ENCODE measurements around the gene CDH19.
"Not testable (repeated sequence)": the region's sequence is repeated elsewhere in the genome, so short reads cannot be mapped to it uniquely, and the experiment has no call there.

Gene CDH19

DNA sequence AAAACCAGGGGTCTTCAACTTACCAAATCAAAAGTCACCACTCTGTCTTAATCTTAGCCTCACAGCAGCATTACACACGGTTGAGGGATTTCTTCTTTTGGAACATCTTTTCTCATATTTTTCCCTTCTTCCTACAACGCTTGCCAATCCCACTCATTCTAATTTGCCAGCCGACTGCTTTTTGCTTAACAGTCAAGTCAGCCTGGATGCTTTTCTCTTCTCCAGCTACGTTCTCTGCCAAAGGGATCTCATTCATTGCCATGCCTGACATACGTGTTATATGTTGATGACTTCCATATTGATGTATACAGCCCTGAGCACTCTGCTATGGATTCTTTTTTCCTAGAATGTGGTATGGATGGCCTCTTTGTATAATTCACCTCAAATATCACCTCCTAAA lies 37.3 kb downstream of the CDH19 start:
- no peak for DNase-seq (ENCODE audit: low spot score)

DNA sequence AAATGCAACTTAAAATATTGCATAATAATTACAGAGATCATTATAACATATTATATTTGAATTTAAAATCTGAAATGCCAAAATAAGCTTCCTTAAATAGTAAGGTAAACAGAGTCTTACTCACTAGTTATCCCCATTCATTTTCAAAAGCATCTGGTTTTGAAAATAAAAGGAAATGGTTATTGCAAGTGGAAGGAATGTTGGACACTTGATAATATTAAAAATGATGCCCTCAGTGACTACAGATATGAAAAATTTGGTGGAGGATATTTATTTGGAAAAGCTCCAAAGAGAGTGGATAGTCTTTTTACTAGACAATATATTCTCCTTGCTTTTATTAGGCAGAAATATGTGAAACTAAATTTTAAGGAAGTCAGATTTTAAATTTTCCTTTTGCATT lies 39.7 kb downstream of the CDH19 start:
- DNase-seq (ENCODE audit: low spot score) = no peak

DNA sequence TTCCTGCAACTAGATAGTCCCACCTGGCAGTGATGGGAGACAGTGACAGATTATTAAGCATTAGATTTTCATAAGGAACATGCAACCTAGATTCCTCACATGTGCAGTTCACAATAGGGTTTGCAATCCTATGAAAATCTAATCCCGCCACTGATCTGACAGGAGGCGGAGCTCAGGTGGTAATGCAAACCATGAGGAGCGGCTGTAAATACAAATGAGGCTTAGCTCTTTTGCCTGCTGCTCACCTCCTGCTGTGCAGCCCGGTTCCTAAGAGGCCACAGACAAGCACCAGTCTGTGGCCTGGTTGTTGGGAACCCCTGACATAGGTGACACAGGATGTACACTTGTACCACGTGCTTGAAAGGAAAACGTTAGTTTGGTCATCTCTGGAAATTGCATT lies 41.6 kb downstream of the CDH19 start:
- DNase-seq (ENCODE audit: low spot score) = no peak

DNA sequence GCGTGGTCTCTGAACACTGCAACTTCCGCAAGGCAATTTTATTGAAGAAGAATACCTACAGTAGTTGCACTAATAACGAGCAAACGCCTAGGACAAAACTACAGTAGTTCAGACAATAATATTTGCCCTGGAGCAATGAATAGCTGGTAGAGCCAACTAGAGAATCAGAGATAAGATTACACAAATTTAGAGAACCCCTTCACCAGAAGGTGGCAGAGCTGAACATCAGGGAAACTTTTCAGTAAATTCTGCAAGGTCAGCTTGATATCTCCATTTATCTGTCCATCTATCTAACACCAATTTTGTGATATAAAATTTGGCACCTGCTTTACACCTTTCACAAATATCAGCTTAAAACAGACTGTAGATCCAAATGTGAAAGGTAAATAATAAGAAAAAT lies 43.8 kb downstream of the CDH19 start:
- DNase-seq (ENCODE audit: low spot score) = no peak

DNA sequence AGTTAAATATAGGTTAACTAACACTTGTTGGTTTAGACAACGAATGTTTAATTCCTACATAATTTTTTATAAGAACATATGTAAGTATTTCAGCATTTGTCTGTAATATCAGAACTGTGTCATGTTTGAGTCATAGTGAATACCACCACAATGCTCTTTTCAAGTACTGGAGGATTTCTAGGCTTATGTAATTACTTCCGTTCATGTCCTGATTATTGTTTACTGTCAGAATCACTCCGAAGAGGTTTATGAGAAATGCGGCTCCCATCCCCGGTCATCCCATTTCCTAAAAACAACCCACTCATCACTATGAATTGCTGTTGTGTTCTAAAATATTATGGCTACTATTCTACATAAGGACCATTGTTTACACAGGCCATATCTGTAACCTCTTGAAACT lies 45.1 kb downstream of the CDH19 start:
- no peak for DNase-seq (ENCODE audit: low spot score)

DNA sequence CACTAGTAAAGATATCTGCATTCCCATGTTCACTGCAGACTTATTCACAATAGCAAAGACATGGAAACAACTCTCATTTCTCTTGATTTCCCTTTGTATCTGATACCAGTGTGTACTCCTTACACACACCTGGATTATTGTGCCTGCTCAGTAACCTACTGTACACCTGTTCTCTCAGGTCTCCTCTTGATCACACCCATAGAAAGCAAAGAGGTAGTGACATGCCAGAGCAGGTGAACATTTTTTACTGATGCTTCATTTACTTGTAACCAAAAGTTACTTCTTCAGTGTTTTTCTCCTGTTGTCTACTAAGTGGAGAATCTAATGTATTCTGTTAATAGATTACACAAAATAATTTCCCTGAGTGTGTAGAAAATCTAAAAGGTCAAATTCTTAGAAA lies 46.8 kb downstream of the CDH19 start:
- DNase-seq (ENCODE audit: low spot score) = no peak

DNA sequence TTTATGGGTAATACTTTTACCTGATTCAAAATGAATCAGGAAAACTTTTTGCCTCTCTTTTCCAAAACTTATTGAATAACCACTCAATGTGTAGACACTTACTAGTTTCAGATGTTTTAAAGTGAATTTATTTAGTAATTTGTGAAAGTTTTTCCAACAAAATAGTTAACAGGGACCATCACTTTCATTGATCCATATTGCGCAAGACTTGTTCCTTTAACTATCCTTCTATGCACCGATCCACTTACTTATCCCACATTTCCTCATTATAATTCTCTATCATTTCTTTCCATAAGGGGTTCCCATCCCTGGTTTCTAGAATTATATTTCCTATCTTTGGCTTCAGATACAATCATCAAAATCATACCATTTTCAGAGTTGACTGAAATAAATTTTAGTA lies 48.3 kb downstream of the CDH19 start:
- no peak for DNase-seq (ENCODE audit: low spot score)

DNA sequence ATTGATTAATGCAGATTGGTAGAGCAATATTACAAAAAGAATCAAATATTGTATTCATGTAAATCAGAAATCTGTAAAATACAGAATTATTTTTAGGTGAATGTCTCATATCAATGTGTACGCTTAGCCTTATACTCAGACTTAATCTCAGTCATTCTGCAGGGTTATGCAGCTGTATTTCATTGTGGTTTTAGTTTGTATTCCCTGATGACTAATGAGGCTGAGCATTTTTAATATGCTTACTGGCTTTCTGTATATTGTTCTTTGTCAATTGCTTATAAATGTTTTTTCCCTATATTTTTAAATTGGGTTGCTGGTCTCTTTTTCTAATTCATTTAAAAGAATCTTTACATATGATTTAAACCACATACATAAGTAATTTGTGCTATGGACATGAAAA lies 50.1 kb downstream of the CDH19 start:
- no peak for DNase-seq (ENCODE audit: low spot score)

DNA sequence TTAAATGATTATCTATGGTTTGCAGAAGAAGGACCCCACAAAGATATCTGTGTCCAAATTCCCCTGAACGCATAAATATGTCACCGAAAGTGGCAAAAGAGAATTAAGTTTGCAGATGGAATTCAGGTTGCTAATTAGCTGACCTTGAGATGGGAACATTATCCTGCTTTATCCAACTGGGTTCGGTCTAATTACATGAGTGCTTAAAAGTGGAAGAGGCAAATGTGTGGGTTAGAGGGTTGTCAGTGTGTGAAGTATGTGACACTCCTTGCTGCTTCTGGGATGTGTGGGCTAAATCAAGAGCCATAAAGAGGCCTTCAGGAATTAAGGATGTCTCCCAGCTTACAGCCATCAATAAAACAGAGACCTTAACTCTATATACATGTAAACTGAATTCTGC lies 53.5 kb downstream of the CDH19 start:
- no peak for DNase-seq (ENCODE audit: low spot score)

DNA sequence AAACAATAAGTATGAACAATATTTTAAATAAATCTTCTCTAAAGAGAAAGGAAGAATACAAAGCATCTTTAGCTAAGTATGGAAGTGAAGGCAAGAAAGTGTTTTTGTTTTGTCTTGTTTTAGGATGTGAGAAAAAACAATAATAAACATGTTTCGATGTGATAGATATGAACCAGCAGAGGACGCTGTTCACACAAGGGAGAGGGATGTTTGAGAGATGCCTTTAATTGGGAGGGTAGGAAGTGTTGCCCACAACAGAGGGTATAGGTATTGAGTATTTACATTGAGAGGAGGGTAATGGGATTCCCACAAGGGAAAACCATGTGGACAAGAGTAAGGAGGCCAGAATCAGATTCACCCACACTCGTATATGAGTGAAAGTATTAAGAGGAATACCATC lies 55.1 kb downstream of the CDH19 start:
- no peak for DNase-seq (ENCODE audit: low spot score)

DNA sequence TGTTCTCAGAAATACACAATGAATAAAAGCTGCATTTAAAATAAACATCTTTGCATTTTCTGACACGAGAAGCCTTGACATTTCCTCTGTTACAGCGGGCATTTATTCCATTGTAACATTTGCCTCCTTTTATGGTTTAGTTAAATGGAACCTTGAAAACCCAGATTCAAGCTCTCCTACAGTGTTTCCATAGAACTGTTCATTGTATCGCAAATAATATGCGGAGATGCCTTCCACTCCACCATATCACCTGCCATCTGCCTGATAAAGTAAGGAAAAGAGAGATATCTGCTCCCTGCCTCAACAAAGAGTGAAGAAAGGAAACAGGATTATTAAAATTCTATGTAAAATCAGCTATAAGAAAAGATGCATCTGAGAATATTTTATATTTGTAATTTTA lies 69.8 kb downstream of the CDH19 start:
- no peak for DNase-seq (ENCODE audit: low spot score)

DNA sequence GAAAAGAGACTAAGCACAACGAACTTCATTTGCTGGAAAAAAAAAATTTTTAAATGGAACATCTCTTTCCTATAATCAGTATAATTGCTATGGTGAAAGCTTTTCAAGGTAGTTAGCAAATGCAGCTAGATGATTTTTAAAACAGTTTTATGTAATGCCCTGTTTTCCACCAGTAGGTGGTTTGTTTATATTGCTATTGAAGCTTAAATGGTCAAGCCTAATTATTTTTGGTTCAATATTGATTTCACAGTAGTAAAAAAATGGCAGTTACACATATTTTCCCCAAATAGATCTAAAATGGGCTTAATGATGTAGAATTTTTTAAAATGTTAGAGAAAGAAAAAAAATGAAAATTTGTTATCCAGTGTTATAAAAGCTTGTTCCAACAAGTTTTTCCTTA lies 70.2 kb downstream of the CDH19 start:
- no peak for DNase-seq (ENCODE audit: low spot score)

DNA sequence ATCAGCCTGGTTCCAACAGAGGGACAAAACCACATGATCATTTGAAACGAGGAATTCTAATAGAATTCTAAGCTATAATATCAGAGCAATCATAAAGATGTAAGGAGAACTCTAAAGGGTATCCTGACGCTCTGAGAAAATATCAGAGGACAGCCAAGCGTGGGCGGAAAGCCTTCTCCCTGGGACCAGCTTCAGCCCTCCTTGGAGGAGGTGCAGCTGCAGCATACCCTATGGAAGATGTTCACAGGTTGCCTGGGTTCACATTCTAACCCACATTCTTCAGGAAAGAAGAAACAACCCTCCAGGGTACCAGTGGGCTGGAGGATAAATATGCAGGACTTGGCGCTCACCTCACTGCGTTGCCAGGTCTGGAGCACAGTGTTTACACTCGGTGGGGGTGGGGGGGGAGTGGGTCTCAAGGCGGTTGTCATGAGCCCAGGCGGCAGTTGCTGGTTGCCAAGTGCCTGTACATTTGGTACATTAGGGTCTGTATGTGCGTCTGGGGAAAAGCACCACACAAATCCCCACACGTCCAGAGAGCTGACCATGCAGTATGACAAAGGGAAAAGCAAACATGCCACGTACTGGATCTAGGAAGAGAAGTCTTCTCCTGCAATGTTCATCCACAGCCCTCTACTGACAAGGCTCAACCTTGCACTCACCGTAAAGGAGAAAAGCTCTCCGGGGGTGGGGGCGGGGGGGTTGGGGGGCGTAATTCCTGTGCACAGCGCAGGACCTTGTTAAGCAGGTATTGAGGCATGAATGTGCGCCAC lies 80.5 kb downstream of the CDH19 start:
- no peak for DNase-seq (ENCODE audit: low spot score)

DNA sequence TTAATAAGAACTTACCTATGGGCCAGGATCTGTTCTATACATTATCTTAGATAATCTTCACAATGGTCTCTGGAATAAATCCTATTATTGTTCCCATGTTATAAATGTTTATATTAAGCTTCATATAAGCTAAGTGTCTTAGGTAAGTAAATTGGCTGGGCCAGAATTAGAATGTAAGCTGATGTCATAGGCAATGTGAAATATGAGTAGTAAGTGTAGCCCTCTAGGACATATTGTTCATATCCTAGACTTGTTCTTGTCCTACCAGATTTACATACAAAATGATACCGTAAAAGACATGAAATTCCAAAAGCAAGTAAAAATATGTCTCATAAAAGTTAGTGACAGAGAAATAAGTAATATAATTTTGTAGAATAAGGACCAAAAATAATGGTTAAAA lies 89.9 kb downstream of the CDH19 start:
- no peak for DNase-seq (ENCODE audit: low spot score)

DNA sequence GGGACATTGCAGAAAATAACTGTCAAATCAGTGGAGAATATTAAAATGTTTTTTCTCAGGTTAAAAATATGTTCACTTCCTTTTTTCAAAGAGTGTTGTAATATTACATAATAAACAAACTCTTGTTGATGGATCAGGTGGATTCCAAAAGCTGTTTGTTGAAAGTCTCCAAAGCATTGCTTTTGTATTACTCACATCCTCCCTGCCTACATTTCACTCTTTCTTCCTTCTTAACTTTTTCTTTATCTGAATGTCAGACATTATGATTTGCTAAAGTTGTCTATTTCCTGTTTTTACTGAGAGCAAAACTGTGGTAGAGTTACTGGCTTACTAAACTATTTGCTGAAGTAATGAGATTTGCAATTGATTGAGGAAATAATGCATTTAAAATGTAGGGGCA lies 92.1 kb downstream of the CDH19 start:
- no peak for DNase-seq (ENCODE audit: low spot score)

DNA sequence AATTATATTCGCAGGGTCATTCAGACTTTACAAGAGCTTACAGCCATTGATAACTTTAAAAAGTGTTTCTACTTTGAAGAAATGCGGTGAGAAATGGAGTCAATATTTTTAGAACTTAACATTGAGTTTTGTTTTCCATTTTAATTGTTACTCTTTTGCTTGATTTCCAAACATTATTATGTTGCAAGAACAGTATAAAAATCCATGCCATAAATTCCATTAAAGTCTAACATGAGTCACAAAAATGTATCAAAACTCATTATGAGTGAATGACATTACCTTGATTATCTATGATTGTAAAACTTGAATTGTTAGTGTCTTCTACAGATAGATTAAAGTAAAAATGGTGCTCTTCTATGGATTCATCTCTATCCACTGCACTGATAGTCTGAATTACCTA lies 92.6 kb downstream of the CDH19 start:
- DNase-seq (ENCODE audit: low spot score) = no peak

DNA sequence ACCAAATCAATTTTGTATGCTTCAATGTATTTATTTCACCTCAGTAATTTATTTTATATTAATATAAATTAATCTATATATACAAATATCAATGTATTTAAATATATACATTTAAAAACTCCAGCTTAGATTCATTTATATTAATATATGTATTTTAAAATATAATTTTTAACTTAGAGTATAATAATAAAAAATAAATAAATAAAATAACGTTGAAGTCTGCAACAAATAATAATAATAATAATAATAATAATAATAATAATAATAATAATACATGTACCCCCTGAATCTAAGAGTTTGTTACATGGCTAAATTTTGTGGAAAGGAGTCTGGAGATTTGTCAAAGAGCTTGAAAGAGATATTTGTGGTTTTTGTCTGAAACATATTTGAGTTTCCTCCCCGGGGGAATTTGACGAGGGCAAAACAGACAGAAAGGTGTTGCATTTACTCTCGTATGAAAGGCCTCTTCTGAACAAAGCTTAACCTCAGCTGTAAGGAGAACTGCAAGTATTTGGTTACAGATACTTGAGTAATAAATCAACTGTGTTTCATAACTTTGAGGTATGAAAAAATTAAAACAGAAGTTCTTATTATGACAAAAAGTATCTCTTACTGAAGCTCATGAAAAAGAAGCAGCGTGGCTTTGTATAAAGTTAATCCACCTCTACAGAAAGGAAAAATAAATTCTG lies 93.4 kb downstream of the CDH19 start:
- no peak for DNase-seq (ENCODE audit: low spot score)

DNA sequence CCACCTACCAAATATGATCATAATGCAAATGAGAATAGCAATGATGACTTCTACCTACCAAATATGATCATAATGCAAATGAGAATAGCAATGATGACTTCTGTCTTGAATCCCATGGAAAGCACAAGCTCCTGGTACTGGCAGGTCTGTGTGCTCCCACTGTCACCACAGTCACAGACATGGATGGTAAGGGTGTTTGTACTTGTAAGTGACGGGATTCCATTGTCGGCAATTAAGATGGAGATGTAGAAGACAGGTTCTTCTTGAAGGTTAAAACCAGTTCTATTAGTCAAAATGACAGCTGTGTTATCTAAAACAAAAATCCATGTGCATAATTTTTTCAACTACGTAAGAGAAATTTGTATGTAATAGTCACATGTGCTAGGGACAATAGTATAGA lies 95.0 kb downstream of the CDH19 start:
- no peak for DNase-seq (ENCODE audit: low spot score)

DNA sequence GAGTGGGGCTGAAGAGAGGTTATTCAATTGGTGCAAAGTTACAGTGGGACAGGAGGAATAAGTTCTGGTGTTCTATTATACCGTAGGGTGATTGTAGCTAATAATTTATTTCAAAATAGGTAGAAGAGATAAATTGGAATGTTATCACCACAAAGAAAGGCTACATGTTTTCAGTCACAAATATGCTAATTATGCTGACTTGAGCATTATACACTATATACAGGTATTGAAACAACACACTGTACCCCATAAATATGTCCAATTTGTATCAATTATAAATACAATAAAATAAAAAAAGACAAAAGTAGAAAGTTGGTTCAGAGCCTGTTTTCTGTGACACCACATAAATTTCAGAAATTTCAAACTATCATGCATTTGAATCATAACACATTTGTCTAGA lies 97.7 kb downstream of the CDH19 start:
- DNase-seq (ENCODE audit: low spot score) = no peak

DNA sequence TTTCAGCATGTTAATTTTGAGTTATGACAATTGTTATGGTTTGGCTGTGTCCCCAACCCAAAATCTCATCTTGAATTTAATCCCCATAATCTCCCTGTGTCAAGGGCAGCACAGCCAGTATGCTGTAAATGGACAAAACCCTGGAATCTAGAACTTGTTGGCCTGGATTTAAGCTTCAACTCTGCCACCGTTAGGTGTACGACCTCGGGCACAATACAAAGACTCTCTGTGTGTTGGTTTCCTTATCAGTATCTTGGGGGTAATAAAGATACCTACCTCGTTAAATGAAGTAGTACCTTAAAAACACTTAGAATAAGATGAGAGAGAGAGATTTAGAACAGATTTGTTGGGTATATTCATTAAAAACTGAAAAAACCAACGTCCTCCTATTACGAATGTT lies 106.5 kb downstream of the CDH19 start:
- DNase-seq (ENCODE audit: low spot score) = no peak

DNA sequence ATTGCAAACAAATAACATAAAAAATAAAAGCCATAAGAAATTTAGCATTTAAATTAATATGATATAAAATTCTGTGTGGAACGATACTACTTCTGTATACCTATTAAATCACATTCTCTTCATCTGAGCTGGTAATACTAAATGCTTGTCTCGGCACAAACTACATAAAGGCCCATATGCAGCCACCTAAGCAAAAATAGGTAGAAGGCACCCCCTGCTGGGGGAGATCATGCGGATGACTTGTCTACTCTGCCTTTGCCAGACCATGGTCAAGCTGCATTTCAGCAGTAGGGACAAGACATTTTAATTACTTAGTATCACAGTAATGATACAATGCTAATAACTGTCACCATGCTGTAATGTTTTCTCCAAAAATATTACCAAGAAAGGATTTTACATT lies 108.0 kb downstream of the CDH19 start:
- peak; percentile 78 for DNase-seq (ENCODE audit: low spot score)

DNA sequence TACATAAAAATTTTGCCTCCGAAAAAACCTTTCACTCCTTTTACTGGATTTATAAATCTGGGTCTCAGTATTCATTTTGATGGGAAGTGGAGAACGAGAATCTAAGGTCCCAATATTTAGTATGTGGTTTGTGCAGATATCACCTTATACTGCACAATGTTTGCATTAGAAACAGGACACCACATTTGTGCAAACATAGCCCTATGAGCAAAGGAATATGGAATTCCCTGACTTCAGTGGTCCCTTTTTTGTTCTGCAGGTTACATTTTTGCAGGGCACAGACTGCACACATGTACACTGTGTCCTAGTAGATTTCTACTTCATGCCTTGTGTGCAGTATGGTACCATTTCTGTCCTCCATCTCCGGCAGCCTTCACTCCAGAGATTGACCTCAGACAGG lies 130.0 kb downstream of the CDH19 start:
- DNase-seq (ENCODE audit: low spot score) = no peak

DNA sequence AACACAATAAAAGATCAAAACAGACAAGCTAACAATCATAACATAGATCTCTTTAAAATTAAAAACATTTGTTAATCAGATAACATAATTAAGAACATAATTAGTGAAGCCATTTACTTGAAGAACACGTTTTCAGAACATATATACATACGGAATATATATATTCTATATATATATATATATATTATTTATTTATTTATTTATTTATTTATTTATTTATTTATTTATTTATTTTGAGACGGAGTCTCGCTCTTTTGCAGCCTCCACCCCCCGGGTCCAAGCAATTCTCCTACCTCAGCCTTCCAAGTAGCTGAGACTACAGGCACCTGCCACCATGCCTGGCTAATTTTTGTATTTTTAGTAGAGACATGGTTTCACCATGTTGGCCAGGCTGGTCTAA lies 137.7 kb downstream of the CDH19 start:
- not testable (repeated sequence) for DNase-seq (ENCODE audit: low spot score)

DNA sequence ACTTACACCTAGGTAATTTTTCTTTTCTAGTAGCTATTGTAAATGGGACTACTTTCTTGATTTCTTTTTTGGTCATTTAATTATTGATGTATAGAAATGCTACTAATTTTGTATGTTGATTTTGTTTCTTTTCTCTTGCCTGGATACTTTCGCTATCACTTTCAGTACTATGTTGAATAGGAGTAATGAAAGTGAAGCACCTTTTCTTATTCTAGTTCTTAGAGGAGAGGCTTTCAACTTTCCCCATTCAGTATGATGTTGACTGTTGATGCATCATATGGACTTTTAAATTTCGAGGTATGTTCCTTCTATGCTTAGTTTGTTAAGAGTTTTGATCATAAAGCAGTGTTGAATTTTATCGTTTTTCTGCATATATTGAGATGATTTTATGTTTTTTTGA lies 142.5 kb downstream of the CDH19 start:
- no peak for DNase-seq (ENCODE audit: low spot score)
